Activated CD8-positive, alpha-beta T cell treated with anti-CD3 and anti-CD28 coated beads for 36 hours (primary cell): ENCODE results near the gene TRPM8. TPM values are rescaled to one million over a fixed set of nuclear protein-coding genes. Genes with fewer than 3 reads are reported as not detected.

Source experiments
- ATAC-seq: fragments of 200-7000 bp; cut with Tn5 transposase; one replicate; pipeline ENCODE4 v1.10.0; 2021; ENCODE audit warnings: mild to moderate bottlenecking, moderate library complexity
- CTCF ChIA-PET: fragments of 350-600 bp; sonication (Branson Sonifier 250); formaldehyde crosslinking; loops from one replicate; lab custom pipeline; 2021; ENCODE audit warnings: antibody characterized with exemption; lab: Charles Lee
- POLR2A ChIA-PET: fragments of 350-600 bp; sonication (Branson Sonifier 250); formaldehyde crosslinking; loops from one replicate; lab custom pipeline; 2021; ENCODE audit warnings: antibody characterized with exemption; lab: Charles Lee
- DNase-seq: peaks from one replicate; pipeline ENCODE4 v3.0.0-alpha.2; 2020
- H3K27ac Mint-ChIP-seq: one replicate; pipeline ENCODE4 v1.8.0; 2021; ENCODE audit warnings: mild to moderate bottlenecking, mixed read lengths
- H3K27me3 Mint-ChIP-seq: one replicate; pipeline ENCODE4 v1.8.0; 2021; ENCODE audit warnings: mixed read lengths
- H3K36me3 Mint-ChIP-seq: one replicate; pipeline ENCODE4 v1.8.0; 2021; ENCODE audit warnings: low read depth, mixed read lengths
- H3K4me1 Mint-ChIP-seq: one replicate; pipeline ENCODE4 v1.8.0; 2021; ENCODE audit warnings: low read depth, mixed read lengths
- H3K4me3 Mint-ChIP-seq: one replicate; pipeline ENCODE4 v1.8.0; 2021; ENCODE audit warnings: mild to moderate bottlenecking, moderate library complexity, mixed read lengths
- H3K9me3 Mint-ChIP-seq: one replicate; pipeline ENCODE4 v1.8.0; 2021; ENCODE audit warnings: mixed read lengths
- CTCF ChIP-seq: fragments of 200-600 bp; IDR thresholded peaks from one replicate; pipeline ENCODE4 v1.8.0; 2022; ENCODE audit warnings: antibody characterized with exemption, mild to moderate bottlenecking
- intact Hi-C: fragments of 100-400 bp; cut with micrococcal nuclease; formaldehyde crosslinking; loops from one replicate; pipeline ENCODE4 v1.10.0; 2022
- total RNA-seq, 2 experiments: library from RNA; stranded (reverse); gene quantifications; one replicate each; pipeline ENCODE4 v1.2.3, GENCODE V29; 2021

TRPM8 gene
- total RNA-seq, 2 experiments from 2014 or later, result not detected

- no peak for TF ChIP-seq CTCF
- DNase-seq, result no peak
- CTCF ChIA-PET, result no interaction called here
- intact Hi-C loops, result no loop called here
- no peak overlapping the region for H3K4me3 Mint-ChIP-seq
- no peak overlapping the region for H3K27ac Mint-ChIP-seq
- H3K9me3 Mint-ChIP-seq, result no peaks in the 10 kb centered on the region
- peaks cover 3% of the 10 kb centered on the region for H3K4me1 Mint-ChIP-seq
- H3K27me3 Mint-ChIP-seq, result no peaks in the 10 kb centered on the region
- H3K36me3 Mint-ChIP-seq, result no peaks in the 10 kb centered on the region
- POLR2A ChIA-PET, result no interaction called here
- ATAC-seq, result no peak
These were observed 141.7 kb downstream of the TRPM8 start for GRCh38 chr2:234058881-234059280.

GRCh38 chr2:234060236-234060635, 143.1 kb downstream of the TRPM8 start:
- no peaks in the 10 kb centered on the region for H3K27me3 Mint-ChIP-seq
- ChIA-PET CTCF (interaction anchor here (1.1 kb wide), 1 partner anchor 26 kb away, joined by 3 read pairs; no protein-coding TSS in a partner anchor), POLR2A (interaction anchor here (1.2 kb wide), 1 partner anchor 197 kb away, joined by 3 read pairs; no protein-coding TSS in a partner anchor)
- no peak overlapping the region for H3K4me3 Mint-ChIP-seq
- no peak for TF ChIP-seq CTCF
- H3K9me3 Mint-ChIP-seq, result no peaks in the 10 kb centered on the region
- H3K27ac Mint-ChIP-seq, result no peak overlapping the region
- ATAC-seq (no peak), DNase-seq (no peak)
- H3K36me3 Mint-ChIP-seq, result no peaks in the 10 kb centered on the region
- H3K4me1 Mint-ChIP-seq, result peaks cover 6% of the 10 kb centered on the region
- intact Hi-C loops, result no loop called here

GRCh38 chr2:234061624-234062257, 144.6 kb downstream of the TRPM8 start:
- no peaks in the 10 kb centered on the region for H3K36me3 Mint-ChIP-seq
- H3K9me3 Mint-ChIP-seq, result no peaks in the 10 kb centered on the region
- peaks cover 6% of the 10 kb centered on the region for H3K4me1 Mint-ChIP-seq
- no peaks in the 10 kb centered on the region for H3K27me3 Mint-ChIP-seq
- intact Hi-C loops, result no loop called here
- CTCF ChIA-PET, result no interaction called here
- no peak for DNase-seq
- TF ChIP-seq CTCF, result no peak
- no peak overlapping the region for H3K27ac Mint-ChIP-seq
- ATAC-seq, result no peak
- no peak overlapping the region for H3K4me3 Mint-ChIP-seq
- POLR2A ChIA-PET, result no interaction called here

- H3K4me1 Mint-ChIP-seq, result peaks cover 8% of the 10 kb centered on the region
- peaks cover 7% of the 10 kb centered on the region for H3K9me3 Mint-ChIP-seq
- no peak for DNase-seq
- TF ChIP-seq CTCF, result no peak
- intact Hi-C loops, result no loop called here
- ChIA-PET CTCF (no interaction called here), POLR2A (no interaction called here)
- no peak for ATAC-seq
- H3K27me3 Mint-ChIP-seq, result no peaks in the 10 kb centered on the region
- H3K4me3 Mint-ChIP-seq, result no peak overlapping the region
- H3K36me3 Mint-ChIP-seq, result no peaks in the 10 kb centered on the region
- H3K27ac Mint-ChIP-seq, result no peak overlapping the region
These were observed 149.4 kb downstream of the TRPM8 start for GRCh38 chr2:234066587-234066986.

Other genes starting within 250 kb of the TRPM8 start
- gene UGT1A9, start 245.5 kb upstream of the TRPM8 start, total RNA-seq, result not detected
- not detected for gene UGT1A7, start 235.5 kb upstream of the TRPM8 start, total RNA-seq
- not detected for gene UGT1A6, start 224.5 kb upstream of the TRPM8 start, total RNA-seq
- not detected for gene UGT1A5, start 204.5 kb upstream of the TRPM8 start, total RNA-seq
- not detected for gene UGT1A4, start 198.6 kb upstream of the TRPM8 start, total RNA-seq
- not detected for gene UGT1A3, start 188.3 kb upstream of the TRPM8 start, total RNA-seq
- gene UGT1A1, start 157.1 kb upstream of the TRPM8 start, total RNA-seq, result not detected
- gene MROH2A, start 139.0 kb upstream of the TRPM8 start, total RNA-seq, result not detected
- 10 to 100 TPM; 79.8 to 83.6 TPM for gene HJURP, start 62.8 kb upstream of the TRPM8 start, total RNA-seq
- not detected for gene SPP2, start 133.3 kb downstream of the TRPM8 start, total RNA-seq